ENCODE data around the gene PRKD2. TPM values are rescaled to one million over a fixed set of nuclear protein-coding genes. Genes with fewer than 3 reads are reported as not detected.

The PRKD2 gene
- total RNA-seq, 1 experiment from 2014 or later, result 100 TPM

GRCh38 chr19:46696052-46696451 lies 20.9 kb downstream of the PRKD2 start (continued):
- no peak for TF ChIP-seq PRDM15 (CRISPR knock-in tag; IDR thresholded peaks at IDR 0.05)
- no peak for TF ChIP-seq NFYB (CRISPR knock-in tag; conservative IDR thresholded peaks at IDR 0.05; ENCODE audit: low read depth)
- no peak for TF ChIP-seq SMAD4 (CRISPR knock-in tag; IDR thresholded peaks at IDR 0.05)
- no peak for TF ChIP-seq HMGA2 (CRISPR knock-in tag; IDR thresholded peaks at IDR 0.05)

GRCh38 chr19:46693760-46694159 lies 23.2 kb downstream of the PRKD2 start:
- peaks cover 11% of the 10 kb centered on the region for H3K4me1 Mint-ChIP-seq
- TF ChIP-seq ZNF281 (CRISPR knock-in tag; IDR thresholded peaks at IDR 0.05) (no peak), CDX4 (CRISPR knock-in tag; IDR thresholded peaks at IDR 0.05; ENCODE audit: borderline replicate concordance) (no peak), ZNF532 (CRISPR knock-in tag; IDR thresholded peaks at IDR 0.05; ENCODE audit: borderline replicate concordance) (no peak), NR1H2 (CRISPR knock-in tag; IDR thresholded peaks at IDR 0.05) (no peak), CTCF (IDR thresholded peaks at IDR 0.05) (no peak), FOXJ3 (CRISPR knock-in tag; IDR thresholded peaks at IDR 0.05; ENCODE audit: borderline replicate concordance) (no peak)
- no peaks in the 10 kb centered on the region for H3K27me3 Mint-ChIP-seq (ENCODE audit: low read depth)
- ATAC-seq (no peak), DNase-seq (ENCODE audit: low spot score) (no peak)
- H3K9me3 Mint-ChIP-seq, result peaks cover 6% of the 10 kb centered on the region
- H3K36me3 Mint-ChIP-seq, result peaks cover 80% of the 10 kb centered on the region
- ChIA-PET POLR2A (interaction anchor here (0.6 kb wide), 1 partner anchor 26 kb away, joined by 9 read pairs; no protein-coding TSS in a partner anchor), CTCF (no interaction called here)
- H3K4me3 Mint-ChIP-seq, result no peak overlapping the region
- H3K27ac Mint-ChIP-seq, result no peak overlapping the region
